NCI-H128 (cell line): ENCODE data around the gene CCDC158.
"Not testable (repeated sequence)": the region's sequence is repeated elsewhere in the genome, so short reads cannot be mapped to it uniquely, and the experiment has no call there.

ENCODE experiments used
- DNase-seq: peaks from one replicate; lab custom pipeline; 2025; ENCODE audit not compliant: unreplicated experiment; lab: John Stamatoyannopoulos, UW

Gene CCDC158

DNA sequence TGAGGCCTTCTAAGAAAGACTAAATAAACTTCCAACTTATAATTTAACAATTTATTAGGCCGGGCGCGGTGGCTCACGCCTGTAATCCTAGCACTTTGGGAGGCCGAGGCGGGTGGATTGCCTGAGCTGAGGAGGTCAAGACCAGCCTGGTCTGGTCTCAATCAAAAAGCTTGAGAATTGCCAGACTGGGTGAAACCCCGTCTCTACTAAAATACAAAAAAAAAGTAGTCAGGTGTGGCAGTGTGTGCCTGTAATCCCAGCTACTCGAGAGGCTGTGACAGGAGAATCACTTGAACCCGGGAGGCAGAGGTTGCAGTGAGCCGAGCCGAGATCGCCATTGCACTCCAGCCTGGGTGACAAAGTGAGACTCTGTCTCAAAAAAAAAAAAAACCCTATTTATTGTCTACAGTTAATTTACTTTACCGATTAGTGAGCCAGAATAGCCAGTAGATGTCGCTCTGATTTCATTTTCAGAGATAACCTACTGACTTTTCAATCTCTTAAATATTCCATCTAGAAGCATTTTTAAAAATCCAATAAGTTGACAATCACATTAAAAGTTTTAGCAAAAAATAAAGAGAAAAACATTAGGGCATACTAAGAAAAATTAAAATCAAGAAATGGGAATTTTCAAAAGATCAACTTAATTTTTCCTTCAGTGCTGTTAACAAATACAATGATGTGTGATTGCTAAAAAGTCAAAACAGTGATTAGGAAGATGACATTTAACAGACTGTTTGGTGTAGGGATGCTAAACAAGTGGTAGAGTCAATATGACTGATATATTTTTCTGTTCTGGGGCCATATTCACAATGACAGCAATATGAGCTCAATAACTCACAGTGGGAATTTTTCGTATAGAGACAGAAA, 9.8 kb upstream of the CCDC158 start:
- DNase-seq = no peak

DNA sequence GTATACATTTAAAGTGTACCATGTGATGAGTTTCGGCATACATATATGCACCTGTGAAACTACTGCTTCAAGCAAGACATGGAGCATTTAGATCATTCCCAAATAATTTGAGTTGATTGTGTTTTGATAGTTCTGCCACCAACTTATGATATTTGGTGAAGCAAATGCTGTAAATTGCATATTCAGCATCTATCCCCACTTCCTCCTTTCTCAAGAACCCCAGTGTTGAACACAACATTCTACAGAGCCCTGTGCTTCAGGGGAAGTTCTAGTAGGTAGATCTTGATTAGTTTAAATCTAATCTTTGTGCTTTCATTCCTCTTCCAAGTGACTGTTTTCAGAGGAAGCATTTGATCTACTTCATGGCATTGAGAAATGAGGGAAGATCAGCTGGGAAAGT, 8.7 kb upstream of the CCDC158 start:
- no peak for DNase-seq

DNA sequence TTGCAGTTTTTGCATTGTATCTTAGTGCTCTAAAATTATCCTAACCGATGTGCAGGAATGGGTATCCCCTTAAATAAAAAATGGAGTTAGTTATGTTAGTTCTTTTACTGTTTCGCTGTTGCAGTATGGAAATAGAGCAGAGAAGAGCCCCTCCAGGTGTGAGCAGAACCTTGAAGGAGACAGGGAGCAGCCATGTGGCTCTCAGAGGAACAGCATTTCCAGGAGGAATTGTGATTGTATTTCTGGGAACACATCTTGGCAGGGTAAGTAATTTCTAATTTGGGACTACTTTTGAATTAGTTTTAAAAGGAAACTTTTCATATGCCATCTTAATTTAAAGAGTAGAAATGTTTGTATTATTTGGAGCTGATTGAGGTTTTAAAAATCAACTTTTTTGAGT, 5.3 kb upstream of the CCDC158 start:
- no peak for DNase-seq

DNA sequence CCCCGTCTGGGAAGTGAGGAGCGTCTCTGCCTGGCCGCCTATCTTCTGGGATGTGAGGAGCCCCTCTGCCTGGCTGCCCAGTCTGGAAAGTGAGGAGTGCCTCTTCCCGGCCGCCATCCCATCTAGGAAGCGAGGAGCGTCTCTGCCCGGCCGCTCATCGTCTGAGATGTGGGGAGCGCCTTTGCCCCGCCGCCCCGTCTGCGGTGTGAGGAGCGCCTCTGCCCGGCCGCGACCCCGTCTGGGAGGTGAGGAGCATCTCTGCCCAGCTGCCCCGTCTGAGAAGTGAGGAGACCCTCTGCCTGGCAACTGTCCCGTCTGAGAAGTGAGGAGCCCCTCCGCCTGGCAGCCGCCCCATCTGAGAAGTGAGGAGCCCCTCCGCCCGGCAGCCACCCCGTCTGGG, 2.2 kb upstream of the CCDC158 start:
- not testable (repeated sequence) for DNase-seq

DNA sequence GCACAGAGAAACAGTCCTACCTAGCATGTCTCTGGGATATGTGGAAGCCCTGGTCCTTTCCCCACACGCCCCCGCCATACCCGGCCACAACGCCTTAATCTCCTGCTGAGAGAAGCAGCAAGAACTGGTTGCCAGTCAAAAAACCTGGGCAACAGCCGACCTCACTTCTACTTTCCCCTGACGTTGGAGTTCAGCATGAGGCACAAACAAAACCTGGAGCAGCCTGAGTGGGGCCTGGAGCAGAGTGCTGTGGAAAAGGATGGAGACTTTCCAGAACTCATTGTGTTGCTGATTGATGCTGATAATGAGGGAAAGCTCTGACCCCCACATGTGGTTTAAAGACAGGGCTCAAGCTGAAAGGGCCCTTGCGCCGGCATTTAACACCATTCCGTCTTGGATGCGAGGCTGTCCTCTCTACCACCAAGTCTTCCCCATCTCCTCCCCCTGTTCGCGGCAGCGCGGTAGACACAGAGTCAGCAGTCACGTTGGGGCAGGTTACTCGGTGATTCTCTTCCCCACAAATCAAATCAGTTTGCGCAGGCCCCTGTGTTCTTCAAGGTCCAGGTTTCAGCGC, 666 bp downstream of the CCDC158 start:
- DNase-seq = no peak

DNA sequence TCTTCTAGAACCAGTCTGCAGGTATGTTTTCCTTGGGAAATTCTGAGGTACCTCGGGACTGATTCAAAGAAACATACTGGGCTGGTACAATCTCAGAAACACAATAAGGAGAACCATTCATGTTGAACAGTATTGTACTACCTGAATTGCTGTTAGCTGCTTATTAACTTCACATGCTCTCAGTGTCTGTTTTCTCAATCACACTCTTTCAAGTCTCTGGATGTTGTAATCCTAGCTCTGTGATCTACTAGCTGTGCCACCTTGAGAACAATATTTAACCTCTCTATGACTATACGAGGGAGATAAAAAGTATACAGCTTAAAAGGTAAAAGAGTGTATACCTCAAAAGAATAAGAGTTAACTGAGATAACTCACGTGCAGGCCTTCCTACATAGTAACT, 10.3 kb downstream of the CCDC158 start:
- DNase-seq = no peak

DNA sequence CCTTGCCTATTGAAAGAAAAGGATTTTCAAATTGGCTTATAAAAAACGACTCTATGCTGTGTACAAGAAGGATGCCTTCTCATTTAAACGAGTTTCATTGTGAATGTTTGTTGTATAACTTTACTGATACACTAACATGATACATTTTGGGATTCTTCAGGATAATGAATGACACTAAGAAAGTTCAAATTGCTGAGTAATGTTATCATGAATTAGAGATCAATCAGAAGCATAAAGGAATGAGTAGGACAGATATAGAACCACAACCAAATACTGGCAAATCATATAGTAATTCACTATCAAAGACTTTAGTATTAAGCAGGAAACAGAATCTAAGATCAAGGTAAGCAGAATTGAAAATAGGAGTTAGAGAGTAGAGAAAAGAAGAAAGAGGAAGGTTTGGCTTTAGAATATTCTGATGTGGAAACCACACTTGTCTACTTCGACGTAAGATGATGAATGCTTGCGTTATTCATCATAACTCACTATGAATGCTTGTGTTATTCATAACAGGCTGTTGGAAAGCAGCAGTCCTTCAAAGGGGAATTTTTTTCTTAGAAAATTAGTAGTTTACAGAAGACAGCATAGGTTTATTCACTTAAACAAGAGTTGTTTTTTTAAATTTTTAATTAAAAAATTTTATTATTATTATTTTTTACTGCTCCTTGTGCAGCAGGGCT, 13.4 kb downstream of the CCDC158 start:
- DNase-seq = no peak

DNA sequence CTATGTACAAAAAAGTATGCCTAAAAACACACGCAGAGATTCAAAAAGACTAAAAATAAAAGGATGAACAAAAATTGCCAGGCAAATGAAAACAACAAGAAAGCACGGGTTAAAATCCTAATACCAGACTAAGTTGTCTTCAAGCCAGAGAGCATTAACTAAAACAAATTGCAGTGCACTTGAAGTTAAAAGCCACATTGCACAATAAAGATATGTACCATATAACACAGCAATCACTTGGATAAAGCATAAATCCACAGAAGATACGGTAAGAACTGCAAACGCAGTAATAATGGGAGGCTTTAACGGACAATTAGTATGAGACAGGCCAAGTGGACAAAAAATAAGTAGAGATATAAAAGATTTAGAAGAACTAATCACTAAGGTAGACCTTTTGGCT, 14.9 kb downstream of the CCDC158 start:
- no peak for DNase-seq

DNA sequence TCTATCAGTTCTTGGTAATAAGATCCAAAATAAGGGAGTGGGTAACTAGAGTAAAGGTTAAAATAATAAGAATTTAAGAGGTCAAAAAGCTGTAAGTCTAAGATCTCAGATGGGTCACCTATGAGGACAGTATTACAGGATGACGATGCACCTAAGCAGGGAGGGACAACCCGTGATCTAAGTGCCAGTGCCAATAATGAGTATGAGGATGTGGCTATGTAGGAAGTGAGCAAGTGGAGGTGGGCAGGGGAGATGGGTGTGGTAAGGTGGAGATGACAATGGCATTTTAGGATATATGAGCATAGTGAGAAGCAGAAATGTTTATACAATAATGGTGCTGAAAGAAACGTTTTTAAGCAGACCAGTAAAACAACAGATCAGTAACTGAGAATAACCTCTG, 19.3 kb downstream of the CCDC158 start:
- no peak for DNase-seq

DNA sequence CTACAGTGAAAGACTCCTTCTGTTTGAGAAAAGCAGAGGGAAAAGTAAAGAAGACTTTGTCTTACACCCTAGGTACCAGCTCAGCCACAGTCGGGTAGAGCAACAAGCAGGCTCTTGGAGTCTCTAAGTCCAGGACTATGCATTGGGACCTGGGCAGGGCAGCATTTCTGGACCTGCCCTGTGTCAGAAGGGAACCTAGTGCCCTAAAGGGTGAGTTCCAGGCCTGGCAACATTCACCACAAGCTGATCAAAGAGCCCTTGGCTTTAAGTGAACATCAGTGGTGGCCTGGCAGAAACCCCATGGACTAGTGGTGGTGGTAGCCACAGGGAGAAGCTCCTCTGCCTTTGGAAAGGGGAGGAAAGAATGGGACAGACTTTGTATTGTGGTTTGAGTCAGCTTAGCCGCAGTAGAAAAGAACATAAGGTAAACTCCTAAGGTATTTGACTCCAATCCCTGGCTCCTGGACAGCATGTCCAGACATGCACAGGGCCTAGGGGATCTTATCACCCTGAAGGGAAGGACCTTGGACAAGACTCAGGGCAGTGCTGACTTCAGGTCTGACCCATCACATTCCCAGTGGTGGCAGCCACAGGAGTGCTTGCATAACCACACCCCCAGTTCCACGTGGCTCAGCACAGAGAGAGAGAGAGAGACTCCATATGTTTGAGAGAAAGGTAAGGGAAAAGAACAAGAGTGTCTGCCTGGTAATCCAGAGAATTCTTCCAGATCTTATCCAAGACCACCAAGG, 32.6 kb downstream of the CCDC158 start:
- DNase-seq = no peak

DNA sequence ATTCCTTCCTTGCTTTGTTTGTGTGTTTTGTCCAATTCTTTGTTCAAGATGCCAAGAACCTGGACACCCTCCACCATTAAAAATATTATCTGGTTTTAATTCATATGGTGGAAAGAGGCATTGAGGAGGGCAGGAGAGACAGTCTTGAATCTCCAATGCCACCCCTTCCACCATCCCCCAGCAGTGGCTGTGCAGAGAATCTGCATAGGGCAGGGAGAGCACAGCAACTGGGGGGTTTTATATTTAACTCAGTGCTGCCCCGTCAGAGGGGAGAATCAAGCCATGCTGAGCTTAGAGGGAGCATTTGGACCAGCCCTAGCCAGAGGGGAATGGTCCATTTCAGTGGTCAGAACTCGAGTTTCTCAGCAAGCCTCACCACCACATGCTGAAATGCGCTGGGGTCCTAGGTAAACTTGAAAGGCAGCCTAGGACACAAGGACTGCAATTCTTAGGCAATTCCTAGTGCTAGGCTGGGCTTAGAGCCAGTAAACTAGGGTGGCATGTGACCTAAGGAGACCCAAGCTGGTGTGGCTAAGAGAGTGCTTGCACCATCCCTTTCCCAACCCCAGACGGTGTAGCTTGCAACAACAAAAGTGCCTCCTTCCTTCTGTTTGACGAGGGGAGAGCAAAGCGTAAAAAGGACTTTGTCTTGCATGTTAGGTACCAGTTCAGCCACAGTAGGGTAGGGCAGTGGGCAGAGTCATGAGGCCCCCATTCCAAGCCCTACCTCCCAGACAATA, 34.2 kb downstream of the CCDC158 start:
- no peak for DNase-seq

DNA sequence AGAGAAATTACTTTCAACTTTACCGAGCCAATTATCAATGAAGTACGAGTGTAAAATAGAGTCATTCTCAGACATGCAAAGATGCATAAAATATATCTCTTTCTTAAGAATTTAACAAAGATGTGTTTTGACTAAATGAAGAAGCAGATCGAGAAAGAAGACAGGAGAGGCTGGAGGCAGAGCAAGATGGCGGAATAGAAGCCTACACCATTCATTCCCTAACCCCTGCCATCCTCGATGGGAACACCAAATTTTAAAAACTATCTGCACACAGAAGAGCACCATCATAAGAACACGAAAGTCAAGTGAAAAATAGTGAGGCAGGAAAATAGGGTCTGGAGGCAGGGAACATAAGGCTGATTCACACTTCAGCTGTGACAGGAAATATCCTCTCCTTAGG, 35.0 kb downstream of the CCDC158 start:
- DNase-seq = no peak

DNA sequence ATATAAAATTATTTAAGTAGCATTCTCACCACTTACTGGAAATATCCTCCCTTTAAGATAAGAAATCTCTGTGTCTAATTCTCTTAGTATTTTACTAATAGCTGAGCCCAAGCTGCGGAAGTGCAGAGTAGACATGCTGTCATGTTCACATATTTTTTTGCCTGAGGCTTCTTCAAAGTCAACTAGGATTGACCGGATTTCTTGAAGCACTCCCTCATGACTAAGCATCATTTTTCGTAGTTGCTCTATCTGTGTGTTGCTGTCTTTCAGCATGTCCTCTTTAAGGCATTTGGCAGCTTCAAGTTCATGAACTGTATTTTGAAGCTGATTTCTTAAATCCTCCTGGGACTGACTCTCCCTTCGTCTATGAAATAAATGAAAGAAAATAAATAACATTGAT, 36.9 kb downstream of the CCDC158 start:
- no peak for DNase-seq

DNA sequence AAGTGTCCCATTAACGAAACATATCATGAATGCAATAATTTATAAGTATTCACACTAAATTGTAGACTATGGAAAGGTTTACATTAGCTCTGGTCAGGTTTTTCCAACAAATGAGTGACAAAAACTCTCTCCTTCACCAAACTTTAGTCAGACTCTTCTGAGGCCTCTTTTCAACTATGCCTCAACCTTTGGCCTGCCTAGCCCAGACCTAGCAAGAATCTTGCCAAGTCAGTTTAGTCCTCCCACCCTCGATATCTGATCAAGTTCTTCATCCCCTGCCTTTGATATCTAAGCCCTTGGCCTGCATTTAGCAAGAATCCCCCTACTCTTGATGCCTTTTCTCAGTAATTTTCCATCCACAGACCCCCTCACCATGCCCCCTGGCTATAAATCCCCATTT, 37.9 kb downstream of the CCDC158 start:
- DNase-seq = no peak

DNA sequence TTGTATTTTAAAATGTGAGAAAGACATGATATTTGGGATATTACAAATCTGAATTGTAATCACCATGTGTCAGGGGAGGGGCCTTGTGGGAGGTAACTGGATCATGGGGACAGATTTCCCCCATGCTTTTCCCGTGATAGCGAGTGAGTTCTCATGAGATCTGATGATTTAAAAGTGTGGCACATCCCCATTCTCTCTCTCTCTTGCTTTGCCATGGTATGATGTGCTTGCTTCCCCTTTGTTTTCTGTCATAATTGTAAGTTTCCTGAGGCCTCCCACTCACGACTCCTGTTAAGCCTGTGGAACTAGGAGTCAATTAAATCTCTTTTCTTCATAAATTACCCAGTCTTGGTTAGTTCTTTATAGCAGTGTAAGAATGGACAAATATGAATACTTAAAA, 39.0 kb downstream of the CCDC158 start:
- no peak for DNase-seq

DNA sequence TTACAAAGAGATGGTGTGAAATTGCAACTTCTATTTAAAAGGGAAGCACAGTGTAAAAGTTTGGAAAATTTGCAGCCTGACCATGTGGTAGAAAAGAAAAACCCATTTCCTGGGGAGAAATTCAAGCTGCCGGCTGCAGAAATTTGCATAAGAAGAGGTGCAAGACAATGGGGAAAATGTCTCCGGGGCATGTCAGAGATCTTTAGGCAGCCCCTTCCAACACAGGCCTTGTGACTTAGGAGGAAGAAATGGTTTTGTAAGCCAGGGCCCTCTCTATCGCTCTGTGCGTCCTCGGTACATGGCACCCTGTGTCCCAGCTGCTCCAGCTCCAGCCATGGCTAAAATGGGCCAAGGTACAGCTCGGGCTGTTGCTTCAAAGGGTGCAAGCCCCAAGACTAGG, 40.4 kb downstream of the CCDC158 start:
- no peak for DNase-seq

DNA sequence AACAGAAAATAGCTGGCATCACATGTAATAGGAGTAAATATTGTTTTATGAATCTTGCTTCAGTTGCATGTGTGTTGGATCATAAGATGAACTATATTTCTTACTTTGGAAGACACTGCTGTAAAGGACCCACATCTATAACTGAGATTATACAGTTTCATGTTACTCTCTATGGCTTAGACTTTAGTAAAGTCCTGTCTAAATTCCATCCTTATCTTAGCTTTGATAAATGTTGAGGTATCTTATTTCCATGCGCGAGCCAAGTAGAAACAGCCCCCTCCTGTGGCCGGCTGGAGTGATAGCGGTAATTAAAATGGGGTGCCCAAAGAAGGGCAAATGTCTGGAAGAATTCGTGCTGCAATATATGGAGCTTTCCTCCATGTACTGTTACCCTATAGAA, 43.0 kb downstream of the CCDC158 start:
- no peak for DNase-seq

DNA sequence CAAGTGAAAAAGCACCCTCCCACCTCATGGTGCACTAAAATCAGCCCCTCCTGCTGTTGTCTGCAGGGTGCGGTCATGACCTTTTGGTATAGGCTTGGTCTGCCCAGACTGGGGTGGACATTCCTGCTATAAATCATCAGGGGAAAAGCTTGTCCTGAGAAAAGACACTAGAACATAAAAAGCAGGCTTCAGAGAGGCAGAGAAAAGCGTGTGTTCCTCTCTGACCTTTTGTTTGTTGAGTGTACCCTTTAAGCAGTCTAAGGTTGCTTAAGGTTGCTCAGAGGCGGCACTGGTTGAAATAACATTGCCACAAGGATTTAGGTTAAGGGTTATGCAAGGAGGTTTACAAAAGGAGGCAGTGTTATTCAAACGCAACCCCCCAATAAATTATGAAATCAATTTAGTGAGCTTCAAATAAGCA, 43.5 kb downstream of the CCDC158 start:
- DNase-seq = no peak

DNA sequence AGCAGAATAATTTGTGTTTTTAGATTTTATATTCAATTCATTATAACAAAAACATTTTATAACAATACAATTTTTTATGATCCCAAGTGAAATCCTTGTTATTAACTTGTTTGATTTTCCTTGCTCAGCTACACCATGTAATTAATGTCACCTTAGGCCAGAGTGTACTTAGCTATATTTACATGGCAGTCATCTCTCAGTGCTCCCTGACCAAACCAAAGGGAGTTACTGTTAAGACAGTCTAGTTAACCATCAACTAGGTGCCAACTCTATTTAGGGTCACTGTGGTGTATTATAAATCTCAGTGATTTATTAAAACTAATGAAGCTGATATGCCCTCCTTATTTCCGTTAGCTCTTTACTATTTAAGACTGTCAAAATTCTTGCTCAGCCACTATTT, 44.4 kb downstream of the CCDC158 start:
- no peak for DNase-seq

DNA sequence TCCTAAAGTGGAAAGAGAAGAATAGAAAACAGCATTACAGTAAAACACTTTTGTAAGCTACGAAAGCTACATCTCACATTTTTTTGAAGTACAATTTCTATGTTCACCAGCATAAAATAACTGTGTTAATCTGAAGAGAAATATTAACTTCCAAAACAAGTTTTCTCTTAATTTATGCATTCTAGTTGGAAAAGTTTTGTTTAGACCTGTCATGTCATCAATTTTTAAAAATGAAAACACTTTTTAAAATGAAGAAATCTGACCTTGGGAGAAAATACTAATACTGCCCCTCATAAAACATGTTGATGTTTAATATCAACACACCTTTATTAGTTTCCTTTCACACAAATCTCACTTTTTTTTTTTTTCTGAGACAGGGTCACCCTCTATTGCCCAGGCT, 45.2 kb downstream of the CCDC158 start:
- DNase-seq = no peak

DNA sequence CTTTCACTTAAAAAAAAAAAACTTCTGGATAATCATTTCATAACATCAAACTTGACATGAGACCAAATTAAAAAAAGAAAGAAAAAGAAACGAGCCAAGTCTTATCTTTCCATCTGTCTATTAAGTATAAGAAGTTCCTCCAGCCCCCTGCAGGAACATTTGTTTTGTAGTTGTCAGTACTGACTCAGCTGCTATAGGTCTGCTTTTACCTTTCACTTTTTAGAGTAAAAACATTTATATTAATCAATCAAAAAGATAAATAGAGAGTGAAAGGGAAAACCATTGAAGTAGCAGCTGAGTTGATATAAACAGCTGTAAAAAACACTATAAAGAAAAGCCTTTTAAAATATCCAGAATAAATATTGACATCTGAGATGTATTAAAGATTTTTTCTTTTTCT, 46.1 kb downstream of the CCDC158 start:
- DNase-seq = no peak
